Stimulated activated CD4-positive, alpha-beta T cell treated with anti-CD3 and anti-CD28 coated beads, Interleukin-1b, Interleukin-23, amount 100 ng/mL, for 48 hours (primary cell): ENCODE data around the gene CRYBB2.
"Not testable (repeated sequence)": the region's sequence is repeated elsewhere in the genome, so short reads cannot be mapped to it uniquely, and the experiment has no call there.

Experiments
- DNase-seq: peaks from one replicate; pipeline ENCODE4 v3.0.0-alpha.2; 2020

Gene CRYBB2, protein sequence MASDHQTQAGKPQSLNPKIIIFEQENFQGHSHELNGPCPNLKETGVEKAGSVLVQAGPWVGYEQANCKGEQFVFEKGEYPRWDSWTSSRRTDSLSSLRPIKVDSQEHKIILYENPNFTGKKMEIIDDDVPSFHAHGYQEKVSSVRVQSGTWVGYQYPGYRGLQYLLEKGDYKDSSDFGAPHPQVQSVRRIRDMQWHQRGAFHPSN

DNA sequence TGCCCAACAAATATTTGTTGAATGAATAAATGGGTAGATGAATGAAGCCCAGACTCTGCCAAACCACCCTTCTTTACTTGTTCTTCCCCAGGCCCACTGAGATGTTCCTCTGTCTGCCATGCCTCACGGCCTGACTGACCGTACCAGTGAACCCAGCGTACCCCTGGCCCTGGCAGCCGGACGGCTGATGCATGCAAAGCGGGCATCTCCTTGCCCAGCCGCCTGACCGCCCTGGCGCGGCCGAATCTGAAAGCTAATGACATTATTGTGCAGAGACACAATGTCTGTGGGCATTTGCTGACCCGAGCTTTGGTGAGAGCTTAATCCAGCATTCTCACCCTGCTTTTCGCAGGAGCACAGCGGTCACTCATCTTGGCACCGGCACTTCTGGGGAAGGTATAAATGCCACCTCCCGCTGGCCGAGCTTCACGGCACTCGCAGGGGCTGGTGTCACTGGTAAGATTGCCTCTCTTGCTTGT is at the start of gene CRYBB2:
CRYBB2 (plus strand) TSS at position 429 of the 479 bp plus-strand sequence. CDS start 1,791 bp downstream, outside the sequence.
- no peak for DNase-seq

DNA sequence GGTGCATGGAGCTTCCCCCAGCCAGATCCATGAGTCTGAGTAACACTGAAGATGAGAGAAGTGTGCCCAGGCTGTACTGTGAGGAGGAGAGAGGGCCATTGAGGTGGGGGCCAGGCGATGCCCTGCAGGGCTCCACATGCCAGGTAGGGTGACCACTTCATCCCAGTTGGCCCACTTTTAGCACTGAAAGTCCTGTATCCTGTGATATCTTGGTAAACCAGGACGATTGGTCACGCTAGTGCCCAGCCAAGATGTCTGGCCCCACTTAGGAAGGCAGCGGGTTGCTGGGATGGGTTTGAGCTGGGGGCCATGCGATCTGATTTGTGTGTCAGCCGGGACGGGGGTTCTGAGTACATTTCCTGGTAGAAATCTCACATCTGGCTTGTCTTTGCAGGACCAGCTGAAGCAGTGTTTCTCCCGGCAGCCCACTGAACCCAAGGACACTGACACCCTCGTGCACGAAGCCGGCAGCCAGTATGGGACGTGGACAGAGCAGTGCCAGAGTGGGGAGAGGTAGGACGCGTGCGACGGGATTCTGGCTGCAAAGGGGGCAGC is 48.9 kb upstream of the CRYBB2 start:
- no peak for DNase-seq

DNA sequence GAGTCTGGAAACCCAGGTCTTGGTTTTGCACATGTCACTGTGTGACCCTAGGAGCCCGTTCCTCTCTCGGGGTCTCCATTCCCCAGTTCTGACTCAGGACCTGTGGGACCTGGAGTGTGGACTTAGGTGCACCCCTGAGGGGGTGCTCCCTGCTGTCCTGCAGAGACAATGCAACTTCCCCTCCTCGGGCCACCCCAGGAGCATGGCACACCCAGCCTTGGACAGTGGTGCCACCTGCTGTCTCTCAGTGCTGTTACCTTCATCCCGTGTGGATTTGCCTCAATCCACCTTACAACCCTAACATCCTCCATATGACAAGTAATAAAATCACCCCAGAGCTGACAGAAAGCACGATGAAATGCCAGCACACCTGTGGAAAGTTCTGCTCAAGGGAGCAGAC is 47.3 kb upstream of the CRYBB2 start:
- peak; percentile 34 for DNase-seq

DNA sequence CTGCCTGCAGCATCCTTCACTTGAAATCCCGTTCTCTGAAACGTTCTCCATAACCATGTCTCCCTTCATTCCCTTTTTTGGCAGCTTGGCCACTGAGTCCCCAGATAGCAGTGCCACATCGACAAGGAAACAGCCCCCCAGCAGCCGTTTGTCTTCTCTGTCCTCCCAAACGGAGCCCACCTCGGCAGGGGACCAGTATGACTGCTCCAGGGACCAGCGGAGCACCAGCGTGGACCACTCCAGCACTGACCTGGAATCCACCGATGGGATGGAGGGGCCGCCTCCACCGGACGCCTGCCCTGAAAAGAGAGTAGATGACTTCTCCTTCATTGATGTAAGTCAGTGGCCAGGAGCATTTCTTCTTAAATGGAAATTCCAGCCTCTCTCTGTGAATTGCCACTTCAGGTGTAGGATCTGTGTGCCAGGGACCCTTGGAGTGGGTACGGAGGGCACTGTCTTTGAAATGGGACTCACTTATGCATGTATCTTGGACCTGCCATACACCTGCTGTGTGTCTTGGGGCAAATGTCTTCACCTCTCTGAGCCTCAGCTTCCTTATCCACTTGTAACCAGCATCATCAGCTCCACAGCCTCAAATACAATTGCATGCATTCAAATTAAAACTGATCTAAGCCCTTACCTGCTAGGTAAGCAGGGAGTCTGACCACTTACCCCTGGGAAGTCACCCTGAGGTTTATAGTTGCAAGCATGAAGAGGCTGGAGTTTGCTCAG is 45.1 kb upstream of the CRYBB2 start:
- DNase-seq = no peak

DNA sequence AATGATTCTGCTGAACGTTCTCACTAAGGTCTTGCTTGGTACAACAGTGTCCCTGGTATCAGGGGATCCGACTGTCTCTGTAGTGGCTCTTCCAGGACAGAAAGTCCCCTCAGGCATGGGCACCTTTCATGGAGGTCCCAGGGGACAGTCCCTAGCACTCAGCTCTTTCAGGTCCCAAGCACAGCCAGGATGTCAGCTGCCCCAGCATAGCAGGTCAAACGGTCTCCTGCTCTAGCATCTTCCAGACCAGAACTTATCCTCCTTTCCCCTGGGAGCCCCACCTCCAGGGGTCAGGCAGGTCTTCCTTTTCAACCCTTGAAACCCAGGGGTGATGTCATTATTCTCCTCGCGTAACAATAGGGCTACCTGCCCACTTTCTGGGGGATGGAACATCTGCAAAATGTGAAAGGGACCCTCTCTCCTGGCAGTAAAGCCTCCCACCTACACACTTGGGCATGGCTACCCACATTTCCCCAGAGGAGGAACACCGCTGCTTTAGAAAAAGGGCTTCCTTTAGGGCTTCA is 44.5 kb upstream of the CRYBB2 start:
- no peak for DNase-seq

DNA sequence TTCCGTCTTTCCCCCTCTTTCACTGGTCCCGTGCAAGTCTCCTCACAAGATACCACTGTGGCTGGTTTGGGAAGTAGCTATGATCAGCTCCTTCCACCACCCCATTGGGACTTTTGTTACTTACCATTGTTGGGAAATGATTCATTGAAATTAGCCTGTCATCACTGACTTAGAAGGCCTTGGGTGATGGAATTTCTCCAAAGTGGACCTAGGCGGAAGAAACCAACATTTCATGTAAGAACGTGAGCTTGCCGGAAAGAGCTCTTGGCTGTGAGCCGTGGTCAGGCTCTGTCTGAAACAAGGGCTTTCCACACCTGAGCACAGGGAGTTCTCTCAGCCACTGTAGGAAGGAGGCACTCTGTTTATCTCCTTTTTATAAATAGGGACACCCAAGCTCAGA is 43.3 kb upstream of the CRYBB2 start:
- no peak for DNase-seq

DNA sequence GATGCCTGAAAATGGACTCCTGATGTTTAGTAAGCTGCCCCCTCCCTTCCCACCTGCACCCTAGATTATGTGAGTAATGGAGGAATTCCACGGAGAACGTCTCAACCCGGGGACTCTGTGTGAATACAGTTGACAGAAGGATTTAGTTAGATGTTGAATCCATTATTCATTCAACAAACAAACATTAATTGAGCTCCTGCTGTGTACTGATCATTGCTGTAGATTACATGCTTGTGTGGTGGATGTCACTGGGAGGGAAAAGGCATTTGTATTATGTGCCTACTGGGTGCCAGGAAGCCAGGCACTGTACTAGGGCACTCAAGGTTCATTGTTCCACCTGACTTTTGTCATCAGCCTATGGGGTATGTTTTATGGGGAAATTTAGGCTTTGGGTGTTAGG is 42.6 kb upstream of the CRYBB2 start:
- DNase-seq = no peak

DNA sequence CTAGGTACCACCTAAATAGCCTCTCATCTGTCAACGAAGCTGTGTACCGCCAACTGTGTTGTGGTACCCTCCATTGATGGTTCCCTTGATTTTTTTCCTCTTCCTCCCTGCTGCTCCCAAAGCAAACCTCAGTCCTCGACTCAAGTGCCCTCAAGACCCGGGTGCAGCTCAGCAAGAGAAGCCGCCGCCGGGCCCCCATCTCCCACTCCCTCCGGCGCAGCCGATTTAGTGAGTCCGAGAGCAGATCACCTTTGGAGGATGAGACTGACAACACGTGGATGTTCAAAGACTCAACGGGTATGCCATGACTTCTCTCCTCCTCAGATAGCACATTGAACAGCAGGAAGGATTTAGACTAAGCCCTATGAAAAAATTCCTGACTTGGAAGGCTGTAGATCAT is 42.2 kb upstream of the CRYBB2 start:
- DNase-seq = no peak

DNA sequence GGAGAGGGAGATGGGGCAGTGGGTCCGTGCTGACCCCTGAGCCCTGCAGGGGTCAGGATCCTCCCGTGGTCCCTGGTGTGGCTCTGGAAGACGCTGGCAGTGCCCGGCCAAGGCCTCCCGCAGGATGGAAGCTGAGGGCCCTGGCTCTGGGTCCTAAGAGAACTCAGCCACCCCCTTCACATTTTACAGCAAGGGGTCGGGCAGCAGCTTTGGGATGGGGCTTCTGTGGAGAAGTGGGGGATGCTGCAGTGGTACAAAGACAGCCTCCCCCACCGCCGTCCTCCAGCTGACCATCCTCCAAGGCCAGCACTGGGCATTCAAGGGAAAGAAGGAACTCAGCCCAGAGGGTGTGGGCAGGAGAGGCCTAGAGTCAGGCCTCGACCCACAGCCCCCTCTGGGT is 41.5 kb upstream of the CRYBB2 start:
- DNase-seq = no peak

DNA sequence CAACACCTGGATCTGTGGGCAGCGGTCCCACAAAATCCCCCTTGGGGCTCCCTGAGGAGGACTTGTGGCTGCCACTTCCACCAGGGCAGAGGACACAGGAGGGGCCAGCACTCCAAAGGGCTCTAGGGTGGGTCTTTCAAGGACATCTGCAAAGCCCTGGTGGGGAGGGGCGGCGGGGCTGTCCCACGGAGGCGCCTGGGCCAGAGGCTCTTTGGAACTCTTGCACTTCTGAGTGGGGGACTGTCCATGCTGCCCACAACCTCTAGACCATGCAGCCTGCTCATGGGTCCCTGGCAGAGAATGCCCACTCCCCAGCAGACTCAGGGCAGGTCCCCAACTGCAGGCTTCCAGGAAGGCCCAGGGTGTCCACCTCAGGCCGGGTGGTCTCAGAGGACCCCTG is 41.1 kb upstream of the CRYBB2 start:
- not testable (repeated sequence) for DNase-seq

DNA sequence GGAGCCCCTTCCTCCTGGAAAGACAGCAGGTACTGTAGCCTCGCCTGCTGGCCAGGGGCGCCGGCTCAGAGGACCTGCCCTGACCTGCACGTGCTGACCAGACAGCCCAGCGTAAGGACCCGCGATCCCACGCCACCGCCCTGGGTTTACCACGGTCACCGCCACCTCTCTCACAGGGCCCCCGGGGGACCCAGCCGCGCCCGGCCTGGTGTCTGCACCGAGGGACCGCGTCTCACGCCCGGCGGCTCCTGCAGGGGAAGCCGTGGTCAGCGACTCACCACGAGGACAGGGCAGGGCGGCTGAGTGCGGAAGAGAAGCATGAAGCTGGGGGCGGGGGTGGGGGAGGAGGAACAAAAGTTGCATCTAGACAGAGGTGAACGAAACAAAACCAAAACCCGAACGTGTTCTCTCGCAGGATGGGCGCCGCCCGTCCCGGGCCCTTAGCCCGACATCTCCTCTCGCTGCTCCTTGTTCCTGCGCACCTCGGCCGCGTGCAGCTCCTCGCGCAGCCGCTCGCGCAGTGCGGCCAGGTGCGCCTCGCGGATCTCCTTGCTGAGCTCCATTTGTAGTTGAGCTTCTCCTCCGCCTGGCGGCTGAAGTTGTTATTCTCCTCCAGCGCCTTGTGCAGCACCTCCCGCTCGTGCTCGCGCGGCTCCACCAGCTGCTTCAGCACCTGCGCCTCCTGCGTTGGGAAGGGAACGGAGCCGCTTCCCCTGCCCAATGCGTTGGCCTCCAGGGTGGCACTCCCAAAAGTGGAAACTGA is 40.4 kb upstream of the CRYBB2 start:
- not testable (repeated sequence) for DNase-seq

DNA sequence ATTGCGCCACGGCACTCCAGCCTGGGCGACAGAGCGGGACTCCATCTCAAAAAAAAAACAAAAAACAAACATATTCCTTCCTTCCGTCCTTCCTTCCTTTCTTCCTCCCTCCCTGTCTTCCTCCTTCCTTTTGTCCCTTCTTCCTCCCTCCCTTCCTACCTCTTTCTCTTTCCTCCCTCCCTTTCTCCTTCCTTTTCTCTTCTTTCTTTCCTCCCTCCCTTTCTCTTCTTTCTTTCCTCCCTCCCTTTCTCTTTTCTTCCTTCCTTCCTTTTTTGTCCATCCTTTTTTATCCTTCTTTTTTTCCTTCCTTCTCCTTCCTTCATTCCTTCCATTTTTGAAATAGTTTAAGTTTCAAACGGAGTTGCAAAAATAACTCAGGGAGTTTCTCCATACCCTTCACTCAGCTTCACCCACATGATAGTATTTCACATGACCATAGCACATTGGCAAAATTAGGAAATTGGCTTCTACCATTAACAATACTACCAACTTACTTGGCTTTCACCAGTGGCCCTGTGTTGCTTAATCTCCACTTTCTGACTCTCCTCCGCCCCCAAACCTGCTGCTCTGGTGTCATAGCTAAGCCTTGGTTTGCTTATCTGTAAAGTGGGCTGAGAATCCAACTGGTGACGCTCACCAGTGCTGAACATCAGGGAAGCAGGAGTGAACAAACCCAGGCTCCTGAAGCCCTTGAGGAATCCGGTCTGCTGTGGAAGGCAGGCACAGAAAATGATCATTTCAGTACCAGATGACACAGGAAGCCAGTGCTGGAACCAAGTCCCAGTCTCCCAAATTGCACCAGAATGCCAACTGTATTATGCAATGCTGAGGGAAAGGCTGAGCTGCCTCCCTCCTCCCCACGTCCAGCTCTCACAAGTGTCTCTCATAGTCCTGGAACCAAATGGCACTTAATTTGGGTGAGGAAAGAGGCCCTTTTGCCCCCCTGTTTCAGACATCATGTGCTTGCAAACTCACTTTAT is 37.0 kb upstream of the CRYBB2 start:
- no peak for DNase-seq

DNA sequence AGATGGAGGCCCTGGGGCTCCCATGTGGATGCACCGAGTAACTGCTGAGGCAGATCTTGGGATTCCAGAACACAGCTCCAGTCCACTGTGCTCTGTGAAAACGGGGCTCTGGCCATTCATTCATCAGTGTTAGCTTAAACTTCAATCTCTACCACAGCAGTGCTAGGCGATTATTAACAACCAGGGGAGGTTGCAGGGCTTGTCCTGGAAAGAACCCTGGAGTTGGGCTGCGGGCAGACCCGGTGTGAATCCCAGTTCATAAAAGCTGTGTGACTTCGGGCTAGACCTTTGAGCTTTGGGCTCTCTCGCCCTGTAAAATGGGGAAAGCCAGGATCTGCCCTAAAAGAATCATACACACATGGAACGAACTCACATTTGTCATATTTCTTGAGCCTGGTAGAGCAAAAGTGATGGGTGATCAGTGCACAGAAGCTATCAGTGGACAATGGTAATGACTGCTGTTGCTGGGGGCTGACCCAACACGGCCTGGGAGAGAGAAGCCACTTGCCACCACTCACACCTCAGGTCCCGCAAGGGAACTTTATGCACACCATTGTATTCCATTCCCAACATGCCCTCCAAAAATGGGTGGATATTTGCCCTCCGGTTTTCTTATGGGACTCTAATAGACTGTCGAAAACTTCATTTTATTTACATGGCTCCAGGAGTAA is 35.4 kb upstream of the CRYBB2 start:
- DNase-seq = no peak

DNA sequence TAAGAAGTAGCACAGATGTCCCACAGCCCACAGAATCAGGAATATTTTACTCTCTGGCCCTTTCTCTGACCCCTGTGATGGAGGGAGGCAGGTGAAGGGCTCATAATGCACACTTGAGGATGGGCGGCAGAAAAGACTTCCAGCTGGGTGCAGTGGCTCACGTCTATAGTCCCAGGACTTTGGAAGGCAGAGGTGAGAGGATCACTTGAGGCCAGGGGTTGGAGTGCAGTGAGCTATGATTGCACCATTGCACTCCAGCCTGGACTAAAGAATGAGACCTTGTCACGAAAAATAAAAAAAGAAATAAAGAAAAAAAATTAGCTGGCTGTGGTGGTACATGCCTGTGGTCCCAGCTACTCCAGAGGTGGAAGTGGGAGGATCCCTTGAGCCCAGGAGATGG is 33.3 kb upstream of the CRYBB2 start:
- DNase-seq = no peak

DNA sequence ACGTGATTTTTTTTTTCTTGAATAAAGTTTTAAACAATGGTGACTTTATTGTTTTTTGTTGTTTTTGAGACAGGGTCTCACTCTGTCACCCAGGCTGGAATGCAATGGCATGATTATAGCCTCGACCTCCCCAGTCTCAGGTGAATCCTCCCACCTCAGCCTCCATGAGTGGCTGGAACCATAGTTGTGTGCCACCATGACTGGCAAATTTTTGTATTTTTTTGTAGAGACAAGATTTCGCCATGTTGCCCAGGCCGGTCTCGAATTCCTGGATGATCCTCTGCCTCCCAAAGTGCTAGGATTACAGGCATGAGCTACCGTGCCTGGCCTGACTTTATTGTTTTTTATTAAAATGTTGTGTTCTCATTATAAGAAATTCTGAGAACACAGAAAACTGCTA is 32.0 kb upstream of the CRYBB2 start:
- no peak for DNase-seq

DNA sequence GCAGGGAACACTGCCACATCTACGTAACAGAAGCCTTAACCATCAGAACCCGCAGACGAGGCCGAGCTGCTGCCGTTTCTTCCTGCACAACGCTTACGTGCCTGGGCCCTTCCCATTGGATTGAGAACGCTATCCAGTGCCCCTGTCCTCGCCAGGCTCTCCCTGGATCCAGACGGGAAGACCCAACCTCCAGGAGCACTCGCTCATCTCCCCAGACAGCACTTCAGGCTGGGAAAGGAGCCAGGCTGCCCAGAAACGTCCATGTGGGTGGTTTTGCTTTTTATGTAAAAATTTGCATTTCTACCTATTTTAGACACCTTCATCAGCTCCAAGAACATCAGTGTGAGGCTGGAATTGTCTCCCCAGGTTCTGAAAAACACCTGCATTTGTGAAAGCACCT is 27.0 kb upstream of the CRYBB2 start:
- DNase-seq = no peak

DNA sequence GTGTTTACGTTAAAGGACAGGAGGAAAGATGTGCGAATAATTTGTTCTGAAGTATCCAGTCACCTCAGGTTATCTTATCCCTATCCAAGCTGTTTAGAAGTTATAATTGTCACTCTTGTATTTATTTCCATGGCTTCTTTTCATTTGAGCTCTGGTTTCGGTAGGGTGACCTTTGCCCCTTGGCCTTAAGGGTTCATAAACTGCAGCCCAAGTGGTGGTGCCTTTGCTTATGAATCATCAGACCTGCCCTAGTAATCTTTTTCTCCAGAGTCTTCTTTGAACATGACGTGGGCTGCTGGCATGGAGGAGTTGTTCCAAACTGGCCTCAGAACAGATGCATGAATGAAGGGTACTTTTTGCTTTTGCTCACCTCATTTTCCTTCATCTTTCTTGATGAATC is 26.3 kb upstream of the CRYBB2 start:
- no peak for DNase-seq

DNA sequence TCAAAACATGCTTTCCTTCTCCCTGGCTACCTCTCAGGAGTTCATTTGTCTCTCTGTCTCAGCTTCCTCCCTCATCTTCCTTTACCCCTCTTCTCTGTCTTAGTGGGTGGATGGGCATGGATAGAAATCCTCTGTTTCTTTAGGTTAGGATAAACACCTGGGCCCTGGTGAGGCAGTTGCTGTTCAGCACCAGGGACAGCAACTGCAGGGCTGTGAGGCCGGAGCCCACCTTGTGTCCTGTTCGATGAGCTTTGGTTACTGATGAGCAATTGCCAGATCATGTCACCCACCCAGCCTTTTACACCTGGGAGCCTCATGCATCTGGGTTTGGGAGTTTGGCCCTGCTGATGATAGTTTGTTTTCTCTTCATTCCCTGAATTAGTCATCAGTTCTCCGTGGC is 25.9 kb upstream of the CRYBB2 start:
- DNase-seq = no peak

DNA sequence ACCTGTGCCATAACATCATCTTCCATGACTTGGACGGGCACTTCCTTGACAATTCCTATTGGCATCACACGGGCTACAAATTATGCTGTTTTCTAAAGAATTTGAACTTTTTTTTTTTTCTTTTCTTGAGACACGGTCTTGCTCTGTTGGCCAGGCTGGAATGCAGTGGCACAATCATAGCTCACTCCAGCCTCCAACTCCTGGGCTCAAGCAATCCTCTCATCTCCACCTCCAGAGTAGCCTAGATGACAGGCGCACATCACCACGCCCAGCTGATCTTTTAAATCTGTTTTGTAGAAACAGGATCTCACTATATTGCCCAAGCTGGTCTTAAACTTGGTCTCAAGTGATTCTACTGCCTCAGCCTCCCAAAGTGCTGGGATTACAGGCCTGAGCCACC is 23.1 kb upstream of the CRYBB2 start:
- DNase-seq = no peak

DNA sequence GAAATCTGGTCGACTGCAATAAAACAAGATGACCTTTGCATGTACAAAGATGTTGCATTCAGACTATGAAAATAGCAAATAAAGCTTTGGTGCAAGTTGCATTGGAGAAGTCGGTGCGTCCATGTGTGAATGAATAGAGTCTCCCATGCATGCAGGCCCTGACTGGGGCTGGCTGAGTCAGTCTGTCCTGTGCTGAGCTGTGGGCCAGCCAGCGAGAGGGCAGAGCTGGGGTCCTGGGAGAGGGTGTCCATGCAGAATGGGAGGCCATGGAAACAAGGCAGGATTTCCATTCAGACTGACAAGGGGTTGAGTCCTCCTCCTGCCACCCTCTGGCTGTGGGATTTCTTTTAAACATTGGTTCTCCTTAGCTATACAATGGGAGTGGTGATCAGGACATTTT is 22.1 kb upstream of the CRYBB2 start:
- no peak for DNase-seq

DNA sequence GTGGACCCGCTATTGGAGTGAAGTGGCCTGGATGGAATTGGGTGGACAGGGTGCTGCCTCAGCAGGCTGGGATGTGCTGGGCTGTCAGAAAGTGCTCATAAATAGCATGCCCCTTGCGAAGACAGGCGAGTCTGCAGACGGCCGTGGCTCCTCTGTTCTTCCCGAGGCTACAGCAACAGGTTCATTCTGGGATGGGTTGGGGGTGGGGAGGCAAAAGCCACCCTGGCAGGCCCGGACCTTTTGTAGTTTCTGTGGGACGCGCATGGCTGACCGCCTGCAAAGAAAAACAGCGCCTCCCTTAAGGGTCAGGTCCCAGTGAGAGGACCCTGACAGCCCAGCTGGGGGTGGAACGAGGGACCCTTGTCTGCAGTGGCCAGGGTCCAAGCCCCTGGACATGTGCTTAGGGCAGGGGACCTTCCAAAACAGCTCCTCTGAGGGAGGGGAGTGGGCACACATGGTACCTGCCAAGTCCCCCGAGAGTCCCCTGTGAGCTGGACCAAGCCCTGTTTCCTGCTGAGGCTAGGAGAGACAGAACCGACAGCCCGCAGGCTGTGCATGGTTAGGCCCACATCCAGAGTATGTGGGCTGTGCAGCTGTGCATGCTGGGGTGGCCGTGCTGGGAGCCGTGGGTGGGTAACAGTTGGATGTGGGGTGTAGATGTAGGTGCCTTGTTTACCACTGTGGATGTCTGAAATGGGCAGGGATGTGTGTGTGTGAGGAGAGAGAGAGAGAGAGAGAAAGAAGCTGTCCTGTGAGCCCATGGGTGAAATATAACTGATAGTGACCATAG is 19.5 kb upstream of the CRYBB2 start, which contains the start of gene CRYBB3:
CRYBB3 (plus strand) TSS at position 128 of the 790 bp plus-strand sequence. CDS start 1,539 bp downstream, outside the sequence.
- no peak for DNase-seq
